Fibroblast of mammary gland (primary cell): Measurements from ENCODE around the gene LYSMD1.

Source experiments
- DNase-seq: peaks from one replicate; pipeline ENCODE4 v3.0.0-alpha.2; 2010; ENCODE audit warnings: low read depth
- H3K4me3 ChIP-seq: 2 replicates; pipeline ENCODE4 v1.5.1; 2011; ENCODE audit warnings: low read depth, mild to moderate bottlenecking, low read length, moderate library complexity; ENCODE audit not compliant: control insufficient read depth
- TF ChIP-seq, protein P1 (sequence below): conservative IDR thresholded peaks from 2 replicates; pipeline ENCODE4 v1.5.1; 2011; ENCODE audit warnings: low read depth, low read length, inconsistent platforms; ENCODE audit not compliant: control insufficient read depth, insufficient read depth

LYSMD1 gene

DNA sequence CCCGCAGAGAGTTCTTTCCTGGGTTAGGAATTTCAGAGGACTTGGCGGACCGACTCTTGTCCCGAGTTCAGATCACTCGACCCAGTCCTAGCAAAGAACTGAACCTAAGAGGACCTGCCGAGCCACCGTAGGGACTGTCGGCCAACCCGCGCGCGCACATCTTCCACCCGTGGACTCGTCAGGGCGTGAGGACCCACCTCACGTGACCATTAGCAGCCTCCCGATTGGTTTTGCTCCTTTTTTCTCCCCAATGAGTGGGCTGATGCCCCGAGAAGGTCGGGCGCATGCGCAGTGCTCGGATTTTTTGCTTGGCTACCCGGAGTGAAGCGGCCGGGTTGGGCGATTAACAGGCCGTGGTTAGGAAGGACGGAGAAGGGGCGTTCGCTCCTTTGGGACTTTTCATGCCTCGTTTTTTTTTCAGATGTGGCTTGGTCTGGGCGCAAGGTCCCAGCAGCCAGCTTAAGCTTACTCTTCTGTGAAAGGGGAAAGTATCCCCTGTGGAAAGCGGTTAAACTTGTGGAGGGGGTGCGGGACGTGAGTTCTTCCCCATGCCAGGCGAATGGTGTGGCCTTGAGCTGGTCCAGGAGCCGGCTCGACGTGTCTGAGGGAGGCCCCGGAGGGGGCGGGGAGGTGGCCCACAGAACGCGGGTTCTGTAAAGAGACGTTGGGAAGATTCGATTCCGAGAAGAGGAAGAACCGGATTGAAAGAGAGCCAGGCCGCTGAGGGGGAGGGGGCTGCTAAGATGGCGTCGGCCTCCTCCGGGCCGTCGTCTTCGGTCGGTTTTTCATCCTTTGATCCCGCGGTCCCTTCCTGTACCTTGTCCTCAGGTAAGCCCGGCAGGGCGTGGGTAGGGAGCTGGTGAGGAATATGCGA lies 32.8 kb upstream of the LYSMD1 start, which contains the start of gene PIP5K1A:
TSS of gene PIP5K1A (plus strand) at position 299 of the 874 bp plus-strand sequence. CDS start at position 744, 445 bp downstream.
- TF ChIP-seq, protein P1, sequence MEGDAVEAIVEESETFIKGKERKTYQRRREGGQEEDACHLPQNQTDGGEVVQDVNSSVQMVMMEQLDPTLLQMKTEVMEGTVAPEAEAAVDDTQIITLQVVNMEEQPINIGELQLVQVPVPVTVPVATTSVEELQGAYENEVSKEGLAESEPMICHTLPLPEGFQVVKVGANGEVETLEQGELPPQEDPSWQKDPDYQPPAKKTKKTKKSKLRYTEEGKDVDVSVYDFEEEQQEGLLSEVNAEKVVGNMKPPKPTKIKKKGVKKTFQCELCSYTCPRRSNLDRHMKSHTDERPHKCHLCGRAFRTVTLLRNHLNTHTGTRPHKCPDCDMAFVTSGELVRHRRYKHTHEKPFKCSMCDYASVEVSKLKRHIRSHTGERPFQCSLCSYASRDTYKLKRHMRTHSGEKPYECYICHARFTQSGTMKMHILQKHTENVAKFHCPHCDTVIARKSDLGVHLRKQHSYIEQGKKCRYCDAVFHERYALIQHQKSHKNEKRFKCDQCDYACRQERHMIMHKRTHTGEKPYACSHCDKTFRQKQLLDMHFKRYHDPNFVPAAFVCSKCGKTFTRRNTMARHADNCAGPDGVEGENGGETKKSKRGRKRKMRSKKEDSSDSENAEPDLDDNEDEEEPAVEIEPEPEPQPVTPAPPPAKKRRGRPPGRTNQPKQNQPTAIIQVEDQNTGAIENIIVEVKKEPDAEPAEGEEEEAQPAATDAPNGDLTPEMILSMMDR = no peak
- peak within 1 kb of the TSS; percentile 100 for H3K4me3 ChIP-seq
- peak; percentile 97 for DNase-seq

DNA sequence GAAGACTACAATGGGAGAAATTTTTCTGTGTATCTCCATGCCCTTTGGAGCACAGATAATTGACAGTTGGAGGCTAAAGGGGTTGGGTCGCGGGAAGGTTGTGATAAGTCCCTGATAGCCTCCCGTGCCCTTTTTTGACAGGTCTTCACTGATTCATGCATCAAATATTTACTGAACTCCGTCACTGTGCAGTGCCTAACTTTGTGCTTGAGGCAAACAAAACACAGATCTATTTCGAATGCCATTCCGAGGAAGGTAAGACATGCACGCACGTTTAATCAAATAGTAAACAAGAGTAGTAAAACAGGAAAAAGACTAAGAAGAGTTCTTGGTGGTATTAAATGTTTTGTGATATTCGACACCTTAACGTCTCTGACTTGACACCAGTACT lies 32.2 kb upstream of the LYSMD1 start:
- H3K4me3 ChIP-seq = peak overlapping the region; percentile 100
- DNase-seq = no peak
- TF ChIP-seq, protein P1 = no peak

DNA sequence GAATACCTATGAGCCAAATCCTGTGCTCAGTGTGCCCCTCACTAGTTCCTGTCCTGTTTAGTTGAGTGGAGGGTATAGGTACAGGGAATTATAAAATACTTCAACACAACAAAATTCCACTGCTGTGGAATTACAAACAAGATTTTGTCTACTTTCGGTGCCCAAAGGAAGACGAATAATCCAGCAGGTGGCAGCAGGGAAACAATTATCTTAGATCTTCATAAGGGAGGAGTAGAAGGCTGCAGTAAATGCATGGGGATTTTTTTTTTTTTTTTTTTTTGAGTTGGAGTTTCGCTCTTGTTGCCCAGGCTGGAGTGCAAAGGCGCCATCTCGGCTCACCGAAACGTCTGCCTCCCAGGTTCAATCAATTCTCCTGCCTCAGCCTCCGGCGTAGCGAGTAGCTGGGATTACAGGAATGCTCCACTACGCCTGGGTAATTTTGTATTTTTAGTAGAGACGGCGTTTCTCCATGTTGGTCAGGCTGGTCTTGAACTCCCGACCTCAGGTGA lies 30.6 kb upstream of the LYSMD1 start:
- peak overlapping the region; percentile 29 for H3K4me3 ChIP-seq
- DNase-seq = peak; percentile 91
- TF ChIP-seq, protein P1 = peak; percentile 69

DNA sequence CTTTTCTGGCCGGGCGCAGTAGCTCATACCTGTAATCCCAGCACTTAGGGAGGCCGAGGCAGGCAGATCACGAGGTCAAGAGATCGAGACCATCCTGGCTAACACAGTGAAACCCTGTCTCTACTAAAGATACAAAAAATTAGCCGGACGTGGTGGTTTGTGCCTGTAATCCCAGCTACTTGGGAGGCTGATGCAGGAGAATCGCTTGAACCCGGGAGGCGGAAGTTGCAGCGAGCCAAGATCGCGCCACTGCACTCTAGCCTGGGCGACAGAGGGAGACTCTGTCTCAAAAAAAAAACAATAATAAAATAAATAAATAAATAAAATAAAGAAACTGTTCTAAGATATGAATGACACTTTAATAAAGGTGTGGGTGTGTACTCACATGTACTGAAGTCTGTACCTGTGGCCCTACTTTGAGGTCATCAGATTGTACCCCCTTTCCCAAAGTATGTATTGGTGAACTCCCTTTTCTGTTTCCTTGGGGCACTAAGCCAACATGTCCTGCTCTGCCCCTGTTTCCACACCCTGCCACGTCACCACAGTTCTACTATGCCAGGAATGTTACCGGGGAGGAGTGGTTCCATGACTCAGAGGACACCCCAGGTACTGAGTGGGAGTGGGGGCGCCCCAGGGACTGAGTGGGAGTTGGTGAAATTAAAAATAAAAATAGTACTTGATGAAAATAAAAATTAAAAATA lies 29.3 kb upstream of the LYSMD1 start:
- H3K4me3 ChIP-seq = peak overlapping the region; percentile 29

GRCh38 chr1:151193856-151194255 lies 28.2 kb upstream of the LYSMD1 start:
- TF ChIP-seq, protein P1 = no peak
- DNase-seq = no peak
- no peak overlapping the region for H3K4me3 ChIP-seq

More for the DNA sequence above, 29.3 kb upstream of the LYSMD1 start:
- peak; percentile 95 for DNase-seq

- TF ChIP-seq, protein P1 = no peak
- H3K4me3 ChIP-seq = no peak overlapping the region
- no peak for DNase-seq
Observed at GRCh38 chr1:151193304-151193703, 27.6 kb upstream of the LYSMD1 start.

GRCh38 chr1:151192047-151192446 lies 26.3 kb upstream of the LYSMD1 start:
- TF ChIP-seq, protein P1 = no peak
- H3K4me3 ChIP-seq = no peak overlapping the region

More at GRCh38 chr1:151192047-151192446, 26.3 kb upstream of the LYSMD1 start:
- DNase-seq = no peak
